ENCODE measurements around the gene POLR1E.

DNA sequence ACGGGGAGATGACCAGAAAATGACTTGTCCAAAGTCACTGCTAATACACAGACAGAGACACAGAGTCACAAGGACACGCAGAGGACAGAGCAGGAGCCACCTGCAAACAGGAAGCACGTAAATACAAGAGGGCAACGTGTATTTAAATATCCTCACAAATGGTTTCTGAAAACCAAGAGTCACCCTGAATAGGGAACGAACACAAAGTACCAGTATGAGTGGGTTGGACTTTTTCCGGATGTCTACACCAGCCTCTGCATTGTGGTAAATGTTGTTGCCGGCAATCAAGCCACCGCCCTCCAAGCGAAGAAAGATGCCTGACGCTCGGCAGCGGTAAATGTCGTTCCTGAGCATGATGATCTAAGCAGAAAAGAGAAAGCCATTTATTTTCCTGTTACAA lies 46.0 kb downstream of the POLR1E start:
- TF ChIP-seq POLR2AphosphoS5 (IDR thresholded peaks at IDR 0.05; ENCODE audit: low read length) (no peak), NRF1 (conservative IDR thresholded peaks at IDR 0.05; ENCODE audit: low read depth, low read length) (no peak), BMI1 (IDR thresholded peaks at IDR 0.05; ENCODE audit: borderline replicate concordance) (no peak), SUZ12 (IDR thresholded peaks at IDR 0.05; ENCODE audit: unreplicated experiment) (no peak), MXI1 (IDR thresholded peaks at IDR 0.05; ENCODE audit: low read depth, low read length) (no peak), CHD2 (IDR thresholded peaks at IDR 0.05; ENCODE audit: borderline replicate concordance, low read depth, low read length) (no peak), ZNF274 (IDR thresholded peaks at IDR 0.05; ENCODE audit: insufficient read depth, insufficient read length) (no peak), POLR2A (IDR thresholded peaks at IDR 0.05; ENCODE audit: low read depth, low read length) (no peak), GABPA (IDR thresholded peaks at IDR 0.05; ENCODE audit: low read depth) (peak; percentile 53; the same call in 1 of the 2 replicates), RAD21 (IDR thresholded peaks at IDR 0.05; ENCODE audit: insufficient read depth, low read depth, low read length) (peak; percentile 12; the same call in 1 of the 2 replicates), POLR2AphosphoS2 (IDR thresholded peaks at IDR 0.05; ENCODE audit: low read depth, low read length) (no peak), HDAC2 (IDR thresholded peaks at IDR 0.05) (no peak), SMC3 (IDR thresholded peaks at IDR 0.05; ENCODE audit: borderline replicate concordance, low read length) (no peak)
- TF ChIP-seq, protein P1, sequence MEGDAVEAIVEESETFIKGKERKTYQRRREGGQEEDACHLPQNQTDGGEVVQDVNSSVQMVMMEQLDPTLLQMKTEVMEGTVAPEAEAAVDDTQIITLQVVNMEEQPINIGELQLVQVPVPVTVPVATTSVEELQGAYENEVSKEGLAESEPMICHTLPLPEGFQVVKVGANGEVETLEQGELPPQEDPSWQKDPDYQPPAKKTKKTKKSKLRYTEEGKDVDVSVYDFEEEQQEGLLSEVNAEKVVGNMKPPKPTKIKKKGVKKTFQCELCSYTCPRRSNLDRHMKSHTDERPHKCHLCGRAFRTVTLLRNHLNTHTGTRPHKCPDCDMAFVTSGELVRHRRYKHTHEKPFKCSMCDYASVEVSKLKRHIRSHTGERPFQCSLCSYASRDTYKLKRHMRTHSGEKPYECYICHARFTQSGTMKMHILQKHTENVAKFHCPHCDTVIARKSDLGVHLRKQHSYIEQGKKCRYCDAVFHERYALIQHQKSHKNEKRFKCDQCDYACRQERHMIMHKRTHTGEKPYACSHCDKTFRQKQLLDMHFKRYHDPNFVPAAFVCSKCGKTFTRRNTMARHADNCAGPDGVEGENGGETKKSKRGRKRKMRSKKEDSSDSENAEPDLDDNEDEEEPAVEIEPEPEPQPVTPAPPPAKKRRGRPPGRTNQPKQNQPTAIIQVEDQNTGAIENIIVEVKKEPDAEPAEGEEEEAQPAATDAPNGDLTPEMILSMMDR (IDR thresholded peaks at IDR 0.05 in 2 of 3, conservative IDR thresholded peaks at IDR 0.05 in 1 of 3; ENCODE audit: control insufficient read depth in 2 of 3, extremely low read depth in 1 of 3, insufficient read depth in 1 of 3, low read depth in 3 of 3, low read length in 3 of 3) = no peak

Measured in GM12878 (cell line).